HL-60/S4 (cell line): ENCODE measurements around the gene WDR93.
"Not testable (repeated sequence)": the region's sequence is repeated elsewhere in the genome, so short reads cannot be mapped to it uniquely, and the experiment has no call there.

Experiments used
- in situ Hi-C: fragments of 300-500 bp; cut with MboI; formaldehyde crosslinking; loops from 2 replicates; pipeline ENCODE4 v1.14.3; 2022; ENCODE audit warnings: low sequenced_read_pairs

The WDR93 gene

DNA sequence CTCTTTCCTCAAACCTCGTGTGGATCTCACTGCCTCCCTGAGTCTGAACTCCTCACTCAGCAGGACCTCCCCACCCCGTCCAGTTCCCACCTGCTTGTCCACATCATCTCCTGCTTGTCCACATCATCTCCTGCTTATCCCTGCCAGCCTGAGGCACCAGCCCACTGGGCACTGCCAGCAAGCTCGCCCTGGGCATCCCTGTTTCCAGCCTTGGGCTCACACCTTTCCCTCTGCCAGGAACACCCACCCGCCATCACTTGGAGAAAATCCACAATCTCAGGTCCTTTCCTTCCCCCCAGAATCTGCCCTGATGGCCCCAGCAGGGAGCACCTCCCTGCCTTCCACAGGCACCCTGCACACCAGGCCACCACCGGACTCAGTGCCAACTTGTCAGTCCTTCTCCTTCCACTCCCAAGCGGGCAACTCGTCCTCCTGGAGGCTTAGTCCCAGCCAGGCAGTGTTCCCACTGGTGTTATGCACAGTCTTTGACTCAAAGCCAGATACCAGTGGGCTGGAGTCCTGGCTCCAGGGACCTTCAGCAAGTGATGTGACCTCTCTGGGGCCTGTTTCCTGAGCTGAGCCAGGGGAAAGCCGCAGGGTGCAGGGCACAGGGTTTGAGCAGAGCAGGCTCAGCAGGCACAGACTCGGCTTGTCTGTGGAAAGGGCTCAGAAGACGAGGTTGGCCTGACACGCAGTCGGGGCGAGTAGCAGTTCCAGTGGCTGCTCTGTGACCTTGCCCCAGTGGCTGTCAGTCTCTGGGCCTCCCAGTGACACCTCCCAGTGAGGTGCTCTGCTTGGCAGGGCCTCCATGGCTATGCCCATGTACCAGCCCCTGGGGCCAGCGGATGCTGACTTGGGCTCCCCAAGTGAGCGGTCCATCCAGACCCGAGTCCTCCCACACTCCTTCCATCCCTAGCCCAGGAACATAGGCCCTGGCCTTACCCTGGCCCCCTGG, 76.0 kb downstream of the WDR93 start:
- in situ Hi-C loops = no loop called here

- in situ Hi-C loops = no loop called here
Measured at GRCh38 chr15:89767411-89767915, 76.9 kb downstream of the WDR93 start.

- in situ Hi-C loops = no loop called here
Measured at GRCh38 chr15:89768071-89768500, 77.5 kb downstream of the WDR93 start.

DNA sequence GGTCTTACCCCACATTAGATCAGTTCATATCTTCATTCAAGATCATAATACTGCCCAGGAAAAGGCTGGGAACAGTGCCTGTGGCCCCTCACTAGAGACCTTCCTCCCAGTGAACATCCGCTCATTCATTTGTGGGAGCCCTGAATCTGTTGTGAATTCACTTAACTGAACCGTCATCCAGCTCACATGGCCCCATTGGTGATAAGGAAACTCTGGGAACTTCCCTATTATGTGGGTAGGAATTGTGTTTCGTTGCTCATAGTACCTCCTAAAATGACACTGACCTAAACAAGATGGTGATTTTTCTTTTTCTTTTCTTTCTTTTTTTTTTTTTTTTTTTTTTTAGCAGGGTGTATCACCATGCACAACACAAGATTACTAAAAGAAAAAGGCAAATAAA, 78.8 kb downstream of the WDR93 start:
- in situ Hi-C loops = no loop called here

- in situ Hi-C loops = no loop called here
Measured at GRCh38 chr15:89770041-89770440, 79.4 kb downstream of the WDR93 start.

DNA sequence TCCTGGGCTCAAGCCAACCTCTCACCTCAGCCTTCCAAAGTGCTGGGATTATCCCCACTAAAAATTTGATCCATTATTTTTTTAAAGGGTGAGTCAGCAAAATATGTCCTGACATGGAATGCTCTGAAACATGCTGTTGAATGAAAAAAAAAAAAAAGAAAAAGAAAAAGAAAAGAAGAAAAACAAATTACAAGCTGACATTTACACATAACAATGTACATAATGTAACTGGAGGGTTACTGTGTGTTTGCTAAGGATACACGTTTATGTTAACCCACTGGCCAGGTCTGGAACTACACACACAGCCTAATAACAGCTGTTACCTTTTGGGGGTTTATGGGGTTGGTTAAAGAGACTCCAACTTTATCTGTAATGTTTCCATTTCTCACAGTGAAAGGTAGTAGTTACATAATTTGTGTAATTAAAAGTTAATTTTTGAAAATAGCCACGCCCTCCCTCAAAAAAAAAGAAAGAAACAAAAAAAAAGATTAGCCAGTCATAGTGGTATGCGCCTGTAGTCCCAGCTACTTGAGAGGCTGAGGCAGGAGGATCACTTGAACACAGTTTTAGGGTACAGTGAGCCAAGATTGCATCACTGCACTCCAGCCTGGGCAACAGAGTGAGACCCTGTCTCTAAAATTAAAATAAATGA, 82.4 kb downstream of the WDR93 start:
- in situ Hi-C loops = no loop called here

- in situ Hi-C loops = no loop called here
Measured at GRCh38 chr15:89774492-89774891, 83.9 kb downstream of the WDR93 start.

GRCh38 chr15:89775815-89776214, 85.2 kb downstream of the WDR93 start:
- in situ Hi-C loops = no loop called here

DNA sequence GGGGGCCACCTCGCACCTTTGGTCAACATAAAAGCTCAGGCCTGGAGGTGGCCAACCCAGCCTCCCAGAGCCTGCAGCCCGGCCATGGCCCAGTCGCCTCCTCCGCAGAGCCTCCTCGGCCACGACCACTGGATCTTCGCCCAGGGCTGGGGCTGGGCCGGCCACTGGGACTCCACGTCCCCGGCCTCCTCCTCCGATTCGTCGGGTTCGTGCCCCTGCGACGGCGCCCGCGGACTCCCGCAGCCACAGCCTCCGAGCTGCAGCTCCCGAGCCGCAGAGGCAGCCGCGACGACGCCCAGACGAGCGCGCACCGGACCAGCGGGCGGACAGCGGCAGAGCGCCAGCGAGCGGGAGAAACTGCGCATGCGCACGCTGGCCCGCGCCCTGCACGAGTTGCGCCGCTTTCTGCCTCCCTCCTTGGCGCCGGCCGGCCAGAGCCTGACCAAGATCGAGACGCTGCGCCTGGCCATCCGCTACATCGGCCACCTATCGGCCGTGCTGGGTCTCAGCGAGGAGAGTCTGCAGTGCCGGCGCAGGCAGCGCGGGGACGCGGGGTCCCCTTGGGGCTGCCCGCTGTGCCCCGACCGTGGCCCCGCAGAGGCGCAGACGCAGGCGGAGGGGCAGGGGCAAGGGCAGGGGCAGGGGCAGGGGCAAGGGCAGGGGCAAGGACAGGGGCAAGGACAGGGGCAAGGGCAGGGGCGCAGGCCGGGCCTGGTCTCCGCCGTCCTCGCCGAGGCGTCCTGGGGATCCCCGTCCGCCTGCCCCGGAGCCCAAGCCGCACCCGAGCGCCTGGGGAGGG, 85.9 kb downstream of the WDR93 start, which contains the start of gene MESP2:
MESP2 (plus strand) TSS at position 59 of the 799 bp plus-strand sequence; CDS start at position 85, 26 bp downstream.
- in situ Hi-C loops = no loop called here

GRCh38 chr15:89777073-89777751, 86.6 kb downstream of the WDR93 start:
- in situ Hi-C loops = no loop called here

GRCh38 chr15:89777782-89778380, 87.3 kb downstream of the WDR93 start:
- in situ Hi-C loops = no loop called here

DNA sequence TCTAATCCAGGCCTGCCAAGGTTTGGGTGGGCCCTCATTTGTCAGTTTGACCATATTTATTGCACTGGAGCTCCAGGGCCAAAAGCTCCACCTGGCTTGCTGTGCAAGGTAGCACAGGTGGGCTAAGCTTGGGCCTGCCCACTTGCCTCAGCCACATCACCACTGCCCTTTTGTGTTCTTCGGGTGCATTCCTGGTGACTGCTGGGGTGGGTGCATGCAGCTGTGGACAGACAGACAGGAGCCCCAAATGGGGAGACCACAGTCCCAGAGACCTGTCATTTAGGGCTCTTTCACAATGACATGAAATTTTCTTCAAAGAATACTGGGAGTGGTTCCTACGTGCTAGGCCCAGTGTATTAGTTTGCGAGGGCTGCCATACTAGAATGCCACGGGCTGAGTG, 88.2 kb downstream of the WDR93 start:
- in situ Hi-C loops = no loop called here

- in situ Hi-C loops = no loop called here
Measured at GRCh38 chr15:89780601-89781000, 90.0 kb downstream of the WDR93 start.

DNA sequence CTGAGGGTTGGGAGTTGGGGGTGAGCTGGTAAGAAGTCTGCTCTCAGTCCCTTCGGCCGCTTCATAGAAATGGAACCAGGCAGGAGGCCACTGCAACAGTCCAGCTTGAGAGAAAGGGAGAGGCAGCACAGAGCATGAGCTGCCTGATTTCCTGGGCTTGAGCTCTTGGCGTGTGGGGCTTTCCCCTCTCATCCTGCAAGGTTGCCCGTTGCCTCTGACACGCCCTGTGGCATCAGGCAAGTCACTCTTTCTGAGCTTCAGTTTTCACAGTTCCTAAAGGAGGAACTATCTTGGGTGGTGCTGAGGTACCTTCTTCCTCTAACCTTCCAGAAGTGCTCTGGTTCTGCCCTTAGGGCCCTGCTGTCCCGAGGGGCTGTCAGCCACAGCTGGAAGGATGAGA, 90.4 kb downstream of the WDR93 start:
- in situ Hi-C loops = no loop called here

DNA sequence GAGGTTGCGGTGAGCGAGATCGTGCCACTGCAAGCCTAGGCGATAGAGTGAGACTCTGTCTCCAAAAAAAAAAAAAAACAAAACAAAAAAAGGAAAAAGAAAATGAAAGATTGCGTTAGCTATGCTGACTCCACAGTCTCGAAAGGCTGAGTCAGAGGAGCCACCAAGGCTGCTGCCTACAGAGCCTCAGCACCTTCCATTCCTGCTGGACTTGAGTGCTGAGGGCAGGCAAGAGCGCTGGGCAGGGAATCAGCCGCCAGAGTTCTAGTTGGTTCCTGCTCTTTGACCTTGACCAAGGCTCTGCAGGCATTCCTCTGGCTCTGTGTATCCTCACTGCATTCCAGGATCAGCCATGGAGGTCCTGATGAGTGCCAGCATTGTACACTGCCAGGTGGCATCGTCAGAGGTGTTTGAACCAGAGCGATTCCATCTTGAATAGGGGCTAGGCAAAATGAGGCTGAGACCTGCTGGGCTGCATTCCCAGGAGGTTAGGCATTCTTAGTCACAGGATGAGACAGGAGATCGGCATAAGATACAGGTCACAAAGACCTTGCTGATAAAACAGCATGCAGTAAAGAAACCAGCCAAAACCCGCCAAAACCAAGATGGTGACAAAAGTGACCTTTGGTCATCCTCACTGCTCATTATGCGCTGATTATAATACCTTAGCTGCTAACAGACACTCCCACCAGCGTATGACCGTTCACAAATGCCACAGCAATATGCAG, 91.4 kb downstream of the WDR93 start:
- in situ Hi-C loops = no loop called here

DNA sequence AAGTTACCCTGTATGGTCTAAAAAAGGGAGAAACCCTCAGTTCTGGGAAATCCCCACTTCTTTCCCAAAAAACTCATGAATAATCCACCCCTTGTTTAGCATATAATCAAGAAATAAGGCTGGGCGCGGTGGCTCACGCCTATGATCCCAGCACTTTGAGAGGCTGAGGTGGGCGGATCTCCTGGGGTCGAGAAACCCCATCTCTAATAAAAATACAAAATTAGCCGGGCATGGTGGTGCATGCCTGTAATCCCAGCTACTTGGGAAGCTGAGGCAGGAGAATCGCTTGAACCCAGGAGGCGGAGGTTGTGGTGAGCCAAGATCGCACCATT, 92.0 kb downstream of the WDR93 start:
- in situ Hi-C loops = not testable (repeated sequence)

DNA sequence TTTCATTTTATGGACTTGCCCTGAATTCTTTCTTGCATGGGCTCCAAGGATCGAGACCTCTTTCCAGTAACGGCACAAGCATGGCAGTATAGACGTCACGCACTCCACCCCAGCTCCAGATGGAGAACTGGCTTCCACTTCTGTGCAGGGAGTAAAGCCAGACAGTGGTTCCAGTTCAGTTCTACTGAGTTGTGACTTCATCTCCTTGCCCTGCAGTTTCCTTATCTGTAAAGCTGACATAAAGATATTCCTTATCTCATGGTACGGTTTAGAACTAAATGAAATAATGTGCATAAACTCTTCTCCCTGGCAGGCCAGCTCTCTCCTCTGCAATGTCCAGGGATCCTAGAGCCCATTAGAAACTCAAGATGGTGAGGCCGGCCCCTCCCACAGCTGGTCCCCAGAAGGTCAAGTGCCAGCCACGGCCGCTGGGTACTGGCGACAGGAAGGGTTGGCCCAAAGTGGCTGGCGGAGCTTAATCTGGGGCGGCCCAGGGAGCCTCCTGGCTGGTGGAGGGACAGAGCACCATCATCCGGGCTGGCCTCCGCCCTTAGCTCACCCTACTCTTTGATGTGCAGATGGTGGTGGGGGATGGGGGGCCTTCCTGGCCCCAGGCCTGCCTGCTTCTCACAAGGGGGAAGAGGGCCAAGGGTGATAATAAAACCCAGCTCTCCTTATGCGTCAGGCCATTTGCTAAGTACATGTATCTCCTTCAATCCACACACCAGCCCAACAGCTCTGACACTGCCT, 92.7 kb downstream of the WDR93 start:
- in situ Hi-C loops = no loop called here

DNA sequence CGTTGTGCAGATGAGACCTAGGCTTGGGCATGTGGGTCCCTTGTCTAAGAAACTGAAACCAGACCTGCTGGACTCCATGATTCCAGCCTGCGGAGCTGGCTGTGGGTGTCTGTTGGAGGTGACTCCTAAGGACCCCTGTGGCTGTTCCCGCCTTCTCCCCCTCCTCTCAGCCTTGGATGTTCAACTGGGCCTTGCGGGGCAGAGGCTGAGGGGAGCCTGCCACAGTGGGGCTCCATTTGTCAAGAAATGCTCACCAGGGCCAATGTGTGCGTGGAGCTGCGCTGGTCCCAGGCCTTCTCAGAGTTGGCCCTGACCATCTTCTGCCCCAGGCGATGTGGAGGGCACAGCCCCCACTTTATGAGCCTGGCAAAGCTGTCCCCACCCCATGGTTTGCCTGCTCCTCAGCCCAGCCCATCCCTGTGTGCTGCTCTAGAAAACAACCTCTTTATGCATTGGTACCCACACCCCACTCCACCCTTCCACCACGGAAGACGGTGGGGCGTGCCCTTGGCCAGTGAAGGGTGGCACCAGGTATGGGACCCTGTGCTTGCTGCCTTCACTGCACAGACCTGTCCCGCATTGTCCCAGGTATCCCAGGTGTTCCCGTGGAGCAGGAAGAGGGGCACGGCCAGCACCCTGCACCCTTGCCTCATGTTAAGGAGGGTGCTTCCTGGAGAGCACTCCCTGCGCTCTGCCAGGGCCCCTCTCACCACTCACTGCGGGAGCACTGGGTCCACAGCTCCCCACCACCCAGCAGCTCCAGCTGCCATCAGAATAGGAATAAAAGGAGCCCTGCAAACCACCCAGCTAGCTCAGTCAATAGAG, 93.5 kb downstream of the WDR93 start:
- in situ Hi-C loops = no loop called here
